Nephron progenitor cell (in vitro differentiated cells): ENCODE measurements around the gene AKR1C3.

ENCODE experiments used
- DNase-seq: peaks from one replicate; pipeline ENCODE4 v3.0.0; 2021
- H3K27ac Mint-ChIP-seq: 2 replicates; pipeline ENCODE4 v1.8.0; 2021; ENCODE audit warnings: mild to moderate bottlenecking, moderate library complexity, mixed read lengths
- H3K27me3 Mint-ChIP-seq: 2 replicates; pipeline ENCODE4 v1.8.0; 2021; ENCODE audit warnings: mild to moderate bottlenecking, low read depth, mixed read lengths; ENCODE audit not compliant: poor library complexity
- H3K36me3 Mint-ChIP-seq: 2 replicates; pipeline ENCODE4 v1.8.0; 2021; ENCODE audit warnings: low read depth, mixed read lengths
- H3K4me1 Mint-ChIP-seq: 2 replicates; pipeline ENCODE4 v1.8.0; 2021; ENCODE audit warnings: mixed read lengths
- H3K4me3 Mint-ChIP-seq: 2 replicates; pipeline ENCODE4 v1.8.0; 2021; ENCODE audit warnings: mild to moderate bottlenecking, moderate library complexity, mixed read lengths
- H3K9me3 Mint-ChIP-seq: 2 replicates; pipeline ENCODE4 v1.8.0; 2021; ENCODE audit warnings: mild to moderate bottlenecking, moderate library complexity, mixed read lengths
- TF ChIP-seq, protein P1 (sequence below): fragments of 200-600 bp; sonication (generic); IDR thresholded peaks from 2 replicates; pipeline ENCODE4 v1.5.0; 2021; ENCODE audit warnings: antibody characterized with exemption

AKR1C3 gene

GRCh38 chr10:5076615-5077014 is 17.6 kb upstream of the AKR1C3 start:
- H3K27ac Mint-ChIP-seq: no peak overlapping the region
- H3K36me3 Mint-ChIP-seq: no peaks in the 10 kb centered on the region
- TF ChIP-seq, protein P1, sequence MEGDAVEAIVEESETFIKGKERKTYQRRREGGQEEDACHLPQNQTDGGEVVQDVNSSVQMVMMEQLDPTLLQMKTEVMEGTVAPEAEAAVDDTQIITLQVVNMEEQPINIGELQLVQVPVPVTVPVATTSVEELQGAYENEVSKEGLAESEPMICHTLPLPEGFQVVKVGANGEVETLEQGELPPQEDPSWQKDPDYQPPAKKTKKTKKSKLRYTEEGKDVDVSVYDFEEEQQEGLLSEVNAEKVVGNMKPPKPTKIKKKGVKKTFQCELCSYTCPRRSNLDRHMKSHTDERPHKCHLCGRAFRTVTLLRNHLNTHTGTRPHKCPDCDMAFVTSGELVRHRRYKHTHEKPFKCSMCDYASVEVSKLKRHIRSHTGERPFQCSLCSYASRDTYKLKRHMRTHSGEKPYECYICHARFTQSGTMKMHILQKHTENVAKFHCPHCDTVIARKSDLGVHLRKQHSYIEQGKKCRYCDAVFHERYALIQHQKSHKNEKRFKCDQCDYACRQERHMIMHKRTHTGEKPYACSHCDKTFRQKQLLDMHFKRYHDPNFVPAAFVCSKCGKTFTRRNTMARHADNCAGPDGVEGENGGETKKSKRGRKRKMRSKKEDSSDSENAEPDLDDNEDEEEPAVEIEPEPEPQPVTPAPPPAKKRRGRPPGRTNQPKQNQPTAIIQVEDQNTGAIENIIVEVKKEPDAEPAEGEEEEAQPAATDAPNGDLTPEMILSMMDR: no peak
- H3K4me3 Mint-ChIP-seq: no peak overlapping the region
- H3K9me3 Mint-ChIP-seq: peaks cover 19% of the 10 kb centered on the region
- H3K4me1 Mint-ChIP-seq: peaks cover 31% of the 10 kb centered on the region
- peaks cover 9% of the 10 kb centered on the region for H3K27me3 Mint-ChIP-seq
- DNase-seq: no peak

DNA sequence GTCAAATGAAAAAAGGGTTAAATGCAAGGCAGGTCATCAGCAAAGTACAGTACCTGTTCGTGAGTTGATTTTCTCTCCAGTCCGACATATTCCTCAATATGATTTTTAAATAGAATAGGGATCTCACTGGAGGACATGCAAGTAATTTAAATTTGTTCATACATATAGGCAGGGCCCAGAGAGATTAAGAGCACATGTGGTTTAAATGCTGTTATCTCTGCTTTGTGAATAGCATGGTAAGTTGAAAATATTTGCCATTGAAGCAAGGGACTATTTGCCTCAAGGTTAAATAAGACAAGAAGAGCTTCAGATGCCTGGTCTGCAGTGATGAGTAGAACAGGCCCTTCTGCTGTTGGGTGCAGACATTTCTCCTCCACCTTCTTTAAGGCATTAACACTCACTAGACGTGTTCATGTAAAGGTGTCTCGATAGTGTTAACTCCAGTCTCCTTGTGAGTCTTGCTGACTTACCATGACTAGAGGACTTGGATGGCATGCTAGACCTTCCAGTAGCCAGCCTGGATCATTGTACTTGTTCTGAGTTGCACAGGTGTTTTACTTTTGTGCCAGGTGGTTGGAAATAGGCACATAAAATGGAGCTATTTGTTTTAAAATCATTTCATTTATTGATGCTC is 15.6 kb upstream of the AKR1C3 start:
- peaks cover 14% of the 10 kb centered on the region for H3K4me1 Mint-ChIP-seq

GRCh38 chr10:5079306-5079830 is 14.8 kb upstream of the AKR1C3 start:
- TF ChIP-seq, protein P1: no peak
- peaks cover 9% of the 10 kb centered on the region for H3K4me1 Mint-ChIP-seq
- peaks cover 13% of the 10 kb centered on the region for H3K27me3 Mint-ChIP-seq
- no peak overlapping the region for H3K4me3 Mint-ChIP-seq
- H3K27ac Mint-ChIP-seq: no peak overlapping the region
- H3K9me3 Mint-ChIP-seq: peaks cover 6% of the 10 kb centered on the region
- no peaks in the 10 kb centered on the region for H3K36me3 Mint-ChIP-seq
- no peak for DNase-seq

More for the DNA sequence above, 15.6 kb upstream of the AKR1C3 start:
- no peaks in the 10 kb centered on the region for H3K36me3 Mint-ChIP-seq
- TF ChIP-seq, protein P1: no peak
- H3K27me3 Mint-ChIP-seq: peaks cover 13% of the 10 kb centered on the region
- peaks cover 11% of the 10 kb centered on the region for H3K9me3 Mint-ChIP-seq
- H3K4me3 Mint-ChIP-seq: no peak overlapping the region
- no peak for DNase-seq
- H3K27ac Mint-ChIP-seq: no peak overlapping the region

- Mint-ChIP-seq H3K27me3 (peaks cover 13% of the 10 kb centered on the region), H3K4me3 (no peak overlapping the region), H3K27ac (no peak overlapping the region), H3K36me3 (no peaks in the 10 kb centered on the region), H3K4me1 (peaks cover 5% of the 10 kb centered on the region), H3K9me3 (peaks cover 6% of the 10 kb centered on the region)
- TF ChIP-seq, protein P1: no peak
- no peak for DNase-seq
These were observed 14.4 kb upstream of the AKR1C3 start for GRCh38 chr10:5079836-5080235.

- Mint-ChIP-seq H3K27ac (no peak overlapping the region), H3K27me3 (peaks cover 13% of the 10 kb centered on the region), H3K4me3 (no peak overlapping the region), H3K9me3 (peaks cover 13% of the 10 kb centered on the region), H3K36me3 (no peaks in the 10 kb centered on the region), H3K4me1 (no peaks in the 10 kb centered on the region)
- DNase-seq: no peak
- TF ChIP-seq, protein P1: no peak
These were observed 13.1 kb upstream of the AKR1C3 start for GRCh38 chr10:5081091-5081490.

DNA sequence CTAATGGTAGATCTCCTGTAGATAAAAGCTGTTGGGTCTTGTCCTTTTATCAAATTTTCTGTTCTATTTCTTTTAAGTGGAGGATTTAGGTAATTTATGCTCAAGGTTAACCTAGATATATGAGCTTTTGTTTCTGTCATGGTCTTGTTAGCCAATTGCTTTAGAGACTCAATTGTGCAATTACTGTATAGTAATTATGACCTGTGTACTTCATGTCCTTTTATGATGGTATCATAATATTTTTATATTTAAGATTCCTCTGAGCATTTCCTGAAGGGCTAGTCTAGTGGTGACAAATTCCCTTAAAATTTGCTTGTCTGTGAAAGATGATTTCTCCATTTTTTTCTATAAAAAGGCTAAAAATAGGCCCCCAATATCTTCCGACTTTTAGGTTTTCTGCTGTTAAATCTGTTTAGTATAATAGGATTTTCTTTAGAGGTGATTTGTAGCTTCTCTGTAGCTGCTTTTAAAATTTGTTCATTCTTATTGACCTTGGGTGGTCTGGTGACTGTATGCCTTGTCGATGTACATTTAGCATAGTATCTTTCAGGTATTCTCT is 5.4 kb upstream of the AKR1C3 start:
- Mint-ChIP-seq H3K4me3 (no peak overlapping the region), H3K4me1 (no peaks in the 10 kb centered on the region), H3K27ac (no peak overlapping the region), H3K27me3 (peaks cover 3% of the 10 kb centered on the region), H3K36me3 (no peaks in the 10 kb centered on the region), H3K9me3 (peaks cover 53% of the 10 kb centered on the region)
- no peak for DNase-seq
- TF ChIP-seq, protein P1: no peak
